HepG2 (cell line): ENCODE measurements around the gene MAB21L4. TPM values are rescaled to one million over a fixed set of nuclear protein-coding genes. Genes with fewer than 3 reads are reported as not detected.
A peak's percentile ranks its signal among the peaks of the same experiment; 100 is the strongest.

Experiments
- ETV6 ChIP-seq: sonication (generic); formaldehyde crosslinking; conservative IDR thresholded peaks from 2 replicates; pipeline ENCODE4 v1.4.0; 2020; ENCODE audit warnings: missing genetic modification reagents
- FOXA3 ChIP-seq: IDR thresholded peaks from 2 replicates; pipeline ENCODE4 v1.6.1; 2016; ENCODE audit warnings: missing genetic modification reagents, missing compliant biosample characterization
- HMGXB3 ChIP-seq: sonication (generic); formaldehyde crosslinking; IDR thresholded peaks from 2 replicates; pipeline ENCODE4 v1.4.0; 2020; ENCODE audit warnings: missing genetic modification reagents, borderline replicate concordance
- HOXA3 ChIP-seq: sonication (generic); formaldehyde crosslinking; IDR thresholded peaks from 2 replicates; pipeline ENCODE4 v1.5.0; 2020; ENCODE audit warnings: missing genetic modification reagents
- IKZF1 ChIP-seq: fragments of 450-650 bp; IDR thresholded peaks from 2 replicates; pipeline ENCODE4 v1.7.1; 2016
- REST ChIP-seq, 2 experiments: IDR thresholded peaks; 2 replicates each; pipeline ENCODE4 v1.6.1; 2011 to 2012; ENCODE audit warnings: low read length in 2 of 2, borderline replicate concordance in 1 of 2, low read depth in 1 of 2, mild to moderate bottlenecking in 1 of 2, moderate library complexity in 1 of 2
- SKI ChIP-seq: fragments of 450-650 bp; IDR thresholded peaks from one replicate; pipeline ENCODE4 v1.6.1; 2018; ENCODE audit warnings: mild to moderate bottlenecking; ENCODE audit not compliant: partially characterized antibody
- TOPORS ChIP-seq: sonication (generic); formaldehyde crosslinking; IDR thresholded peaks from 2 replicates; pipeline ENCODE4 v1.8.0; 2023; ENCODE audit warnings: mild to moderate bottlenecking, missing genetic modification reagents
- WIZ ChIP-seq: sonication (generic); formaldehyde crosslinking; IDR thresholded peaks from 2 replicates; pipeline ENCODE4 v1.5.1; 2020; ENCODE audit warnings: mild to moderate bottlenecking, missing genetic modification reagents
- ZBTB43 ChIP-seq: sonication (generic); formaldehyde crosslinking; conservative IDR thresholded peaks from 2 replicates; pipeline ENCODE4 v1.4.0; 2020; ENCODE audit warnings: missing genetic modification reagents
- ZNF10 ChIP-seq: sonication (generic); formaldehyde crosslinking; IDR thresholded peaks from 2 replicates; pipeline ENCODE4 v1.4.0; 2020; ENCODE audit warnings: mild to moderate bottlenecking, low read depth, missing genetic modification reagents, borderline replicate concordance
- ZNF136 ChIP-seq: sonication (generic); formaldehyde crosslinking; IDR thresholded peaks from 2 replicates; pipeline ENCODE4 v1.8.1; 2022; ENCODE audit warnings: low read depth, mild to moderate bottlenecking, moderate library complexity, missing genetic modification reagents
- ZNF251 ChIP-seq: sonication (generic); formaldehyde crosslinking; IDR thresholded peaks from 2 replicates; pipeline ENCODE4 v1.9.0; 2021; ENCODE audit warnings: mild to moderate bottlenecking, missing genetic modification reagents
- ZNF441 ChIP-seq: sonication (generic); formaldehyde crosslinking; IDR thresholded peaks from 2 replicates; pipeline ENCODE4 v1.7.0; 2021; ENCODE audit warnings: missing genetic modification reagents, borderline replicate concordance
- ZNF552 ChIP-seq: sonication (generic); formaldehyde crosslinking; IDR thresholded peaks from 2 replicates; pipeline ENCODE4 v1.9.0; 2022; ENCODE audit warnings: missing genetic modification reagents, mild to moderate bottlenecking, borderline replicate concordance
- ZNF577 ChIP-seq: sonication (generic); formaldehyde crosslinking; IDR thresholded peaks from 2 replicates; pipeline ENCODE4 v1.4.0; 2020; ENCODE audit warnings: mild to moderate bottlenecking, low read depth, missing genetic modification reagents, borderline replicate concordance
- polyA plus RNA-seq, 8 experiments: library from polyadenylated mRNA; depleted of rRNA in 3 of 8; stranded (reverse) in 7 of 8; unstranded in 1 of 8; fragments of >200 nt; fragmentation: Illumina TruSeq in 4 of 8; extraction: Trizol in 4 of 8; gene quantifications; 2 replicates each; pipeline versions ENCODE4 v1.2.1 to v1.2.3, GENCODE V29; 2011 to 2016; ENCODE audit warnings: low read depth in 4 of 8, missing spikeins in 1 of 8, mixed read lengths in 1 of 8; ENCODE audit not compliant: insufficient read depth in 1 of 8
- total RNA-seq, 5 experiments: library from RNA; depleted of rRNA; stranded (reverse); fragments of >200 nt; fragmentation: Illumina TruSeq; extraction: Trizol; gene quantifications; 2 replicates each; pipeline ENCODE4 v1.2.3, GENCODE V29; 2016; ENCODE audit warnings: low read depth in 1 of 5
- TF ChIP-seq, protein P1 (sequence below): IDR thresholded peaks from 2 replicates; pipeline ENCODE4 v1.6.1; 2016; ENCODE audit warnings: missing compliant biosample characterization, missing genetic modification reagents, borderline replicate concordance

The MAB21L4 gene
- total and polyA plus RNA-seq, 2 of the 13 experiments (the other 11 are each of a cell fraction or from before 2014, with no cell fraction given) = 3.0 to 14.0 TPM

GRCh38 chr2:240857039-240858008 is 38.6 kb downstream of the MAB21L4 start (continued):
- peak; percentile 84 for TF ChIP-seq HMGXB3
- TF ChIP-seq ZNF441 = peak; percentile 97
- TF ChIP-seq ZNF552 (CRISPR knock-in tag) = peak; percentile 95
- TF ChIP-seq HOXA3 (CRISPR knock-in tag) = peak; percentile 97
- no peak; the same call in 1 of the 2 replicates for TF ChIP-seq TOPORS
- TF ChIP-seq ZBTB43 = peak; percentile 95
- 0 out of 4 replicates have a peak, but pooled peaks of 1 of the 2 experiments have one; percentile 3 for TF ChIP-seq REST (IDR thresholded peaks at IDR 0.05; ENCODE audit: borderline replicate concordance in 1 of 2, low read depth in 1 of 2, low read length in 2 of 2)
- no peak for TF ChIP-seq IKZF1
- TF ChIP-seq ZNF136 (CRISPR knock-in tag) = peak; percentile 99
- peak; percentile 84 for TF ChIP-seq FOXA3 (CRISPR knock-in tag)
- peak; percentile 79 for TF ChIP-seq SKI
- TF ChIP-seq ZNF10 = no peak
- TF ChIP-seq ZNF251 = no peak
- TF ChIP-seq, protein P1, sequence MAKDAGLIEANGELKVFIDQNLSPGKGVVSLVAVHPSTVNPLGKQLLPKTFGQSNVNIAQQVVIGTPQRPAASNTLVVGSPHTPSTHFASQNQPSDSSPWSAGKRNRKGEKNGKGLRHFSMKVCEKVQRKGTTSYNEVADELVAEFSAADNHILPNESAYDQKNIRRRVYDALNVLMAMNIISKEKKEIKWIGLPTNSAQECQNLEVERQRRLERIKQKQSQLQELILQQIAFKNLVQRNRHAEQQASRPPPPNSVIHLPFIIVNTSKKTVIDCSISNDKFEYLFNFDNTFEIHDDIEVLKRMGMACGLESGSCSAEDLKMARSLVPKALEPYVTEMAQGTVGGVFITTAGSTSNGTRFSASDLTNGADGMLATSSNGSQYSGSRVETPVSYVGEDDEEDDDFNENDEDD (CRISPR knock-in tag) = peak; percentile 95
- TF ChIP-seq ETV6 (CRISPR knock-in tag) = 0 out of 2 replicates have a peak, but pooled peaks have one; percentile 21
- TF ChIP-seq ZNF577 = no peak; the same call in 1 of the 2 replicates
- TF ChIP-seq WIZ (CRISPR knock-in tag) = peak; percentile 98
